Spleen (tissue), 11 donors: Measurements from ENCODE around the gene UFC1. TPM values are rescaled to one million over a fixed set of nuclear protein-coding genes. Genes with fewer than 3 reads are reported as not detected.

Experiments
- DNase-seq: peaks from one replicate; pipeline ENCODE4 v3.0.0-alpha.2; 2020
- H3K27ac ChIP-seq, 8 donors: fragments of 200-600 bp; sonication (generic) in 7 of 8; 1 replicate in 4 of 8; 2 replicates in 4 of 8; pipeline versions ENCODE4 v1.5.0 to v1.8.0; 2016 to 2021; ENCODE audit warnings: inconsistent platforms in 4 of 8, mild to moderate bottlenecking in 4 of 8, moderate library complexity in 1 of 8
- H3K27me3 ChIP-seq, 7 donors: fragments of 200-600 bp; sonication (generic) in 6 of 7; replicated peaks in 1 of 7; 1 replicate in 4 of 7; 2 replicates in 3 of 7; pipeline versions ENCODE4 v1.5.0 to v1.8.0; 2016 to 2021; ENCODE audit warnings: inconsistent platforms in 3 of 7, mild to moderate bottlenecking in 1 of 7
- H3K36me3 ChIP-seq, 6 donors: fragments of 200-600 bp; sonication (generic) in 5 of 6; 1 replicate in 4 of 6; 2 replicates in 2 of 6; pipeline versions ENCODE4 v1.5.0 to v1.8.0; 2016 to 2021; ENCODE audit warnings: inconsistent platforms in 2 of 6
- H3K4me1 ChIP-seq, 6 donors: fragments of 200-600 bp; sonication (generic) in 5 of 6; 1 replicate in 3 of 6; 2 replicates in 3 of 6; pipeline versions ENCODE4 v1.5.0 to v1.8.0; 2016 to 2021; ENCODE audit warnings: inconsistent platforms in 3 of 6
- H3K4me3 ChIP-seq, 8 donors: fragments of 200-600 bp; sonication (generic) in 7 of 8; 1 replicate in 4 of 8; 2 replicates in 4 of 8; pipeline versions ENCODE4 v1.5.0 to v1.8.0; 2016 to 2021; ENCODE audit warnings: inconsistent platforms in 4 of 8, mild to moderate bottlenecking in 4 of 8, moderate library complexity in 2 of 8
- H3K9me3 ChIP-seq, 8 donors: fragments of 200-600 bp; sonication (generic) in 7 of 8; 1 replicate in 4 of 8; 2 replicates in 4 of 8; pipeline versions ENCODE4 v1.5.0 to v1.8.0; 2016 to 2021; ENCODE audit warnings: inconsistent platforms in 4 of 8
- POLR2A ChIP-seq, 3 donors: fragments of 450-650 bp; IDR thresholded peaks; one replicate each; pipeline ENCODE4 v1.5.1; 2017; ENCODE audit warnings: antibody characterized with exemption in 3 of 3, mild to moderate bottlenecking in 1 of 3
- POLR2AphosphoS5 ChIP-seq, 3 donors: sonication (generic); formaldehyde crosslinking; IDR thresholded peaks; one replicate each; pipeline ENCODE4 v1.5.1; 2017; ENCODE audit warnings: antibody characterized with exemption in 3 of 3
- WGBS, 5 donors: extraction: QIAGEN DNeasy Blood & Tissue Kit in 3 of 5; methylation state at CpG; one replicate each; pipeline versions ENCODE4 v1.1.5 to v1.1.7; 2013 to 2018; 5-methylcytosine and 5-hydroxymethylcytosine counted together
- intact Hi-C: fragments of 100-400 bp; cut with DNase I; formaldehyde crosslinking; loops from one replicate; pipeline ENCODE4 v1.15.0; 2023; ENCODE audit warnings: low total_unique reads
- polyA plus RNA-seq, 3 donors: library from polyadenylated mRNA; stranded (reverse); fragments of 200-250 nt; gene quantifications; one replicate each; pipeline ENCODE4 v1.2.1, GENCODE V29; 2013
- small RNA-seq, 4 donors: library from RNA; depleted of rRNA; stranded (forward); fragments of <200 nt; gene quantifications; one replicate each; pipeline ENCODE3, GENCODE V24; 2016
- total RNA-seq, 7 donors: library from RNA; depleted of rRNA in 3 of 7; stranded (reverse); fragments of >200 nt in 3 of 7; fragmentation: NEBNext Ultra II Directional in 4 of 7; extraction: Animal tissue kit (Norgen Biotek cat#: 25700) in 4 of 7; gene quantifications; one replicate each; pipeline versions ENCODE4 v1.1.0 to v1.2.1, GENCODE V29; 2016 to 2021
- TF ChIP-seq, protein P1 (sequence below), 11 experiments: fragments of 200-600 bp in 7 of 11; fragments of 450-650 bp in 4 of 11; sonication (generic) in 4 of 11; IDR thresholded peaks in 8 of 11; conservative IDR thresholded peaks in 3 of 11; 1 replicate in 7 of 11; 2 replicates in 4 of 11; pipeline versions ENCODE4 v1.4.0 to v1.8.0; 2016 to 2021; ENCODE audit warnings: antibody characterized with exemption in 11 of 11, inconsistent platforms in 4 of 11, mild to moderate bottlenecking in 1 of 11
- donor health status: healthy with polysubstance abuse.
- donor health status: DM: no; HTN: no; CAD: no; lungs with moderate emphysema.
- donor health status: DM: no; HTN: no; CAD: no.
- donor health status: Bipolar disorder and iron deficiency.
- donor health status: healthy.
- donor health status: DM: no; HTN: no; CAD: no.
- donor health status: DM: yes; HTN: yes; CAD: no.

The UFC1 gene
- total and polyA plus RNA-seq, 10 donors = 62.8 to 130 (median 74.7) TPM

DNA sequence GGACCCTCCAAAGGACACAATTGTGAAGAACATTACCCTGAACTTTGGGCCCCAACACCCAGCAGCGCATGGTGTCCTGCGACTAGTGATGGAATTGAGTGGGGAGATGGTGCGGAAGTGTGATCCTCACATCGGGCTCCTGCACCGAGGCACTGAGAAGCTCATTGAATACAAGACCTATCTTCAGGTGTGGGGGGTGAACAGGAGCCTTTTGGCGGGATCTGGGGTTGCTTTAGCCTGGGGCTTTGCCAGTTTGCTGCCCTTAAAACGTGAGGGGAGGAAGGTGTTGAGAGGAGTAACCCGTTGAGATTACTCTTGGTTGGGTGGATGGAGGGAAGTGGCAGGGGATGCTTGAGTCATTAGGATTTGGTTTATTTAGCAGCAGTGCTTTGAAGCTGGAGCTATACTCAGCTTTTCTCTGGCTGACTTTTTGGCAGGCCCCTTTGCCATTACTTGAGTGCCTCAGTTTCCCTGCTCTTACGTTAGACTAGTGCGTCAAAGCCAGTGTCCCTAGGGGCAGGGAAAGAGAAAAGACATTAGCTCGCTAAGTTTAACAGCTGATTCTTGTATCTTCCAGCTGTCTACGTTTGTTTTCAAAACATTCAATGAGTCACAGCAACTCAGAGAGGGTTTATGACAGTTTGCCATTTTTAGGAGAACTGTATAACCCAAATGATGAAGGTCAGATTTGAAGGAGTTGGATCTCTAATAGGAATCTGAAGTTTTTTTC is 52.8 kb downstream of the UFC1 start:
- Histone ChIP-seq H3K4me1 (peaks cover 40 to 89% (median 69%) of the 10 kb centered on the region in 6 donors), H3K27ac (peak overlapping the region in 7 of 8 donors; percentile 47 to 97 (median 72)), H3K36me3 (peaks cover 11 to 84% (median 65%) of the 10 kb centered on the region in 6 donors), H3K9me3 (no peaks in the 10 kb centered on the region), H3K4me3 (peak overlapping the region in 1 of 8 donors; percentile 35), H3K27me3 (no peaks in the 10 kb centered on the region)
- TF ChIP-seq POLR2A (IDR thresholded peaks at IDR 0.05) (no peak), POLR2AphosphoS5 (IDR thresholded peaks at IDR 0.05) (no peak)
- TF ChIP-seq, protein P1, sequence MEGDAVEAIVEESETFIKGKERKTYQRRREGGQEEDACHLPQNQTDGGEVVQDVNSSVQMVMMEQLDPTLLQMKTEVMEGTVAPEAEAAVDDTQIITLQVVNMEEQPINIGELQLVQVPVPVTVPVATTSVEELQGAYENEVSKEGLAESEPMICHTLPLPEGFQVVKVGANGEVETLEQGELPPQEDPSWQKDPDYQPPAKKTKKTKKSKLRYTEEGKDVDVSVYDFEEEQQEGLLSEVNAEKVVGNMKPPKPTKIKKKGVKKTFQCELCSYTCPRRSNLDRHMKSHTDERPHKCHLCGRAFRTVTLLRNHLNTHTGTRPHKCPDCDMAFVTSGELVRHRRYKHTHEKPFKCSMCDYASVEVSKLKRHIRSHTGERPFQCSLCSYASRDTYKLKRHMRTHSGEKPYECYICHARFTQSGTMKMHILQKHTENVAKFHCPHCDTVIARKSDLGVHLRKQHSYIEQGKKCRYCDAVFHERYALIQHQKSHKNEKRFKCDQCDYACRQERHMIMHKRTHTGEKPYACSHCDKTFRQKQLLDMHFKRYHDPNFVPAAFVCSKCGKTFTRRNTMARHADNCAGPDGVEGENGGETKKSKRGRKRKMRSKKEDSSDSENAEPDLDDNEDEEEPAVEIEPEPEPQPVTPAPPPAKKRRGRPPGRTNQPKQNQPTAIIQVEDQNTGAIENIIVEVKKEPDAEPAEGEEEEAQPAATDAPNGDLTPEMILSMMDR (IDR thresholded peaks at IDR 0.05 in 8 of 11, conservative IDR thresholded peaks at IDR 0.05 in 3 of 11) = no peak
- intact Hi-C loops = no loop called here
- 79 to 93% (median 90%) methylated on average over 12 of the region's 12 CpGs for whole genome bisulfite sequencing, 5 donors
- no peak for DNase-seq

DNA sequence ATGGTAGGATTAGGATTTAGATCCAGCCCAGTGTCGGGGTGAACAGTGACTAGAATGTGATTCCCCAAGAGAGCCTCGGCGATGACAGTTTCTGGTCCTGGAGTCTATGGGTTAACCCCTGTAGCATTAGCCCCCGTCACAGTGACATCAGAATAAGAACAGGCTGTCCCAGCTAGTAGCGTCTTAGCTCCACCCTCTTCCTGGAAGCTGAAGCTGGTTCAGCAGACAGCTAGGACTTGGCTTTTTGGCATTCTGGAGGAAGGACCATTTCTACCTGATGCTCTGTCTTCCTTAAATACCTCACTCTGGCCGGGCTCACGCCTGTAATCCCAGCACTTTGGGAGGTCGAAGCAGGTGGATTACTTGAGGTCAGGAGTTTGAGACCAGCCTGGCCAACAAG is 53.4 kb downstream of the UFC1 start:
- intact Hi-C loops = no loop called here
- no peak for DNase-seq
- Histone ChIP-seq H3K9me3 (no peaks in the 10 kb centered on the region), H3K27me3 (no peaks in the 10 kb centered on the region), H3K4me3 (peak overlapping the region in 1 of 8 donors; percentile 35), H3K27ac (peak overlapping the region in 7 of 8 donors; percentile 47 to 97 (median 72)), H3K4me1 (peaks cover 38 to 84% (median 65%) of the 10 kb centered on the region in 6 donors), H3K36me3 (peaks cover 15 to 90% (median 71%) of the 10 kb centered on the region in 6 donors)
- 69 to 80% (median 76%) methylated on average over 8 of the region's 8 CpGs for WGBS, 5 donors
- TF ChIP-seq POLR2AphosphoS5 (IDR thresholded peaks at IDR 0.05) = peak in 2 of 3 donors; percentile 28 to 89
- TF ChIP-seq POLR2A (IDR thresholded peaks at IDR 0.05) = no peak

Small RNA genes within 50 kb of the gene (small RNA-seq; reads per million reads assigned to genes)
- gene RF01225 = 0 reads per million in 4 donors

Other genes starting within 250 kb of the UFC1 start
- not detected for gene ITLN2, start 199.2 kb upstream of the UFC1 start, total RNA-seq
- gene ITLN2, start 199.2 kb upstream of the UFC1 start, polyA plus RNA-seq = not detected
- 10 to 100 TPM; 46.7 to 77.2 (median 56.8) TPM for gene F11R, start 132.8 kb upstream of the UFC1 start, total RNA-seq
- 10 to 100 TPM in 1 of 3 donors, 1 to 10 TPM in 2; 6.4 to 16.5 (median 8.4) TPM for gene F11R, start 132.8 kb upstream of the UFC1 start, polyA plus RNA-seq
- 10 to 100 TPM; 24.3 to 31.9 (median 29.7) TPM for gene TSTD1, start 115.0 kb upstream of the UFC1 start, total RNA-seq
- gene TSTD1, start 115.0 kb upstream of the UFC1 start, polyA plus RNA-seq = 100 to 1,000 TPM in 1 of 3 donors, 10 to 100 TPM in 2; 87.6 to 141 (median 94.2) TPM
- 100 to 1,000 TPM; 113 to 158 (median 123) TPM for gene USF1, start 108.0 kb upstream of the UFC1 start, total RNA-seq
- gene USF1, start 108.0 kb upstream of the UFC1 start, polyA plus RNA-seq = 100 to 1,000 TPM; 132 to 339 (median 228) TPM
- gene ARHGAP30, start 84.1 kb upstream of the UFC1 start, total RNA-seq = 100 to 1,000 TPM; 103 to 145 (median 129) TPM
- gene ARHGAP30, start 84.1 kb upstream of the UFC1 start, polyA plus RNA-seq = 10 to 100 TPM; 28.8 to 81.5 (median 31.1) TPM
- gene NECTIN4, start 64.4 kb upstream of the UFC1 start, total RNA-seq = not detected
- gene NECTIN4, start 64.4 kb upstream of the UFC1 start, polyA plus RNA-seq = under 1 TPM; 0.03 to 0.06 (median 0.04) TPM
- gene KLHDC9, start 55.6 kb upstream of the UFC1 start, total RNA-seq = 1 to 10 TPM; 1.1 to 2.1 (median 1.3) TPM
- 1 to 10 TPM; 1.9 to 3.9 (median 3.2) TPM for gene KLHDC9, start 55.6 kb upstream of the UFC1 start, polyA plus RNA-seq
- gene PFDN2, start 35.9 kb upstream of the UFC1 start, total RNA-seq = 10 to 100 TPM; 14.9 to 49.4 (median 38.5) TPM
- gene PFDN2, start 35.9 kb upstream of the UFC1 start, polyA plus RNA-seq = 100 to 1,000 TPM; 122 to 140 (median 133) TPM
- gene NIT1, start 35.9 kb upstream of the UFC1 start, total RNA-seq = 10 to 100 TPM; 29.4 to 48.2 (median 43.6) TPM
- gene NIT1, start 35.9 kb upstream of the UFC1 start, polyA plus RNA-seq = 10 to 100 TPM; 27.7 to 36.9 (median 31.5) TPM
- 10 to 100 TPM; 28.7 to 49.1 (median 38.2) TPM for gene DEDD, start 21.3 kb upstream of the UFC1 start, total RNA-seq
- gene DEDD, start 21.3 kb upstream of the UFC1 start, polyA plus RNA-seq = 10 to 100 TPM; 15.9 to 18.5 (median 17.7) TPM
- gene USP21, start 5.5 kb downstream of the UFC1 start, total RNA-seq = 10 to 100 TPM; 25.3 to 33.0 (median 29.4) TPM
- 10 to 100 TPM; 17.9 to 26.1 (median 24.4) TPM for gene USP21, start 5.5 kb downstream of the UFC1 start, polyA plus RNA-seq
- gene PPOX, start 12.4 kb downstream of the UFC1 start, total RNA-seq = 10 to 100 TPM; 25.5 to 41.3 (median 35.6) TPM
- gene PPOX, start 12.4 kb downstream of the UFC1 start, polyA plus RNA-seq = 10 to 100 TPM; 33.5 to 74.7 (median 44.5) TPM
- gene B4GALT3, start 23.5 kb downstream of the UFC1 start, total RNA-seq = 10 to 100 TPM; 29.2 to 52.8 (median 35.6) TPM
- gene B4GALT3, start 23.5 kb downstream of the UFC1 start, polyA plus RNA-seq = 10 to 100 TPM; 21.0 to 41.3 (median 31.8) TPM
- gene ADAMTS4, start 45.1 kb downstream of the UFC1 start, total RNA-seq = 10 to 100 TPM in 4 of 7 donors, 1 to 10 TPM in 3; 1.1 to 37.8 (median 11.0) TPM
- gene ADAMTS4, start 45.1 kb downstream of the UFC1 start, polyA plus RNA-seq = 1 to 10 TPM in 1 of 3 donors, under 1 TPM in 2; 0.26 to 1.2 (median 0.91) TPM
- gene NDUFS2, start 48.4 kb downstream of the UFC1 start, total RNA-seq = 100 to 1,000 TPM in 1 of 7 donors, 10 to 100 TPM in 6; 76.5 to 110 (median 88.0) TPM
- gene NDUFS2, start 48.4 kb downstream of the UFC1 start, polyA plus RNA-seq = 10 to 100 TPM; 27.0 to 44.7 (median 34.1) TPM
- gene FCER1G, start 61.3 kb downstream of the UFC1 start, total RNA-seq = 100 to 1,000 TPM; 167 to 402 (median 268) TPM
- 100 to 1,000 TPM; 148 to 236 (median 202) TPM for gene FCER1G, start 61.3 kb downstream of the UFC1 start, polyA plus RNA-seq
- gene APOA2, start 69.7 kb downstream of the UFC1 start, total RNA-seq = not detected
- gene APOA2, start 69.7 kb downstream of the UFC1 start, polyA plus RNA-seq = under 1 TPM in 1 of 3 donors, not detected in 2; 0.29 TPM
- gene TOMM40L, start 72.1 kb downstream of the UFC1 start, total RNA-seq = 10 to 100 TPM in 5 of 7 donors, 1 to 10 TPM in 2; 8.3 to 15.3 (median 10.7) TPM
- gene TOMM40L, start 72.1 kb downstream of the UFC1 start, polyA plus RNA-seq = 1 to 10 TPM; 6.2 to 8.9 (median 6.5) TPM
- gene NR1I3, start 84.2 kb downstream of the UFC1 start, total RNA-seq = not detected
- gene NR1I3, start 84.2 kb downstream of the UFC1 start, polyA plus RNA-seq = under 1 TPM in 2 of 3 donors, not detected in 1; 0.06 to 0.11 TPM
- gene PCP4L1, start 104.8 kb downstream of the UFC1 start, total RNA-seq = under 1 TPM in 2 of 7 donors, not detected in 5; 0.20 to 0.26 TPM
- gene PCP4L1, start 104.8 kb downstream of the UFC1 start, polyA plus RNA-seq = under 1 TPM in 2 of 3 donors, not detected in 1; 0.19 to 0.20 TPM
- gene MPZ, start 156.0 kb downstream of the UFC1 start, total RNA-seq = 10 to 100 TPM in 1 of 7 donors, 1 to 10 TPM in 6; 3.9 to 11.9 (median 7.1) TPM
- 1 to 10 TPM; 1.5 to 9.4 (median 2.1) TPM for gene MPZ, start 156.0 kb downstream of the UFC1 start, polyA plus RNA-seq
- 100 to 1,000 TPM in 6 of 7 donors, 10 to 100 TPM in 1; 95.6 to 170 (median 147) TPM for gene SDHC, start 160.4 kb downstream of the UFC1 start, total RNA-seq
- 100 to 1,000 TPM in 1 of 3 donors, 10 to 100 TPM in 2; 57.0 to 131 (median 87.9) TPM for gene SDHC, start 160.4 kb downstream of the UFC1 start, polyA plus RNA-seq
- not detected for gene CFAP126, start 213.9 kb downstream of the UFC1 start, total RNA-seq
- not detected for gene CFAP126, start 213.9 kb downstream of the UFC1 start, polyA plus RNA-seq